Pulmonary artery endothelial cell (primary cell): ENCODE data around the gene SHOX. TPM values are rescaled to one million over a fixed set of nuclear protein-coding genes. Genes with fewer than 3 reads are reported as not detected.

Experiments
- DNase-seq: peaks from one replicate; pipeline ENCODE4 v3.0.0-alpha.2; 2011; ENCODE audit warnings: low read depth, low spot score
- total RNA-seq: library from RNA; depleted of rRNA; stranded (reverse); fragments of >200 nt; gene quantifications from 2 replicates; pipeline ENCODE4 v1.2.3, GENCODE V29; 2014

Gene SHOX
- total RNA-seq, 1 donor from 2014 or later, result not detected

DNA sequence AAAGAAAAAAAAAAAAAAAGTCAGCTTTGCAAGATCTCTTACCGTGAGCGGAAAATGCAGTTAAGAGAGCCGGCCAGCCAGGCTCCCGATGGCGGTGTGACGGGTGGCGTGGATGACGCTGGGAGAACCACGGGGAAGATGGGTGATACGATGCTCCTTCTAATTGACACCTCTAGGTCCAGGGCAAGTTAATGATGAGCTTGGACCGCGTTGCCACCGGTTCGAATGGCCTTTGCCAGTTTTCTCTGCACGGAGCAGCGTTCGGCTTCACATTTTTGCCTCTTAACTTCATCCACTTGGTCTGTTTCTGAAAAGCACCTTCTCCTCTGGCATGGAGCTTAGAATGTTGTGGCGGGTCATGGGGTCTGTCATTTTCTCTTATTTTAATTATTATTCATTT, 33.2 kb downstream of the SHOX start:
- DNase-seq, result no peak

DNA sequence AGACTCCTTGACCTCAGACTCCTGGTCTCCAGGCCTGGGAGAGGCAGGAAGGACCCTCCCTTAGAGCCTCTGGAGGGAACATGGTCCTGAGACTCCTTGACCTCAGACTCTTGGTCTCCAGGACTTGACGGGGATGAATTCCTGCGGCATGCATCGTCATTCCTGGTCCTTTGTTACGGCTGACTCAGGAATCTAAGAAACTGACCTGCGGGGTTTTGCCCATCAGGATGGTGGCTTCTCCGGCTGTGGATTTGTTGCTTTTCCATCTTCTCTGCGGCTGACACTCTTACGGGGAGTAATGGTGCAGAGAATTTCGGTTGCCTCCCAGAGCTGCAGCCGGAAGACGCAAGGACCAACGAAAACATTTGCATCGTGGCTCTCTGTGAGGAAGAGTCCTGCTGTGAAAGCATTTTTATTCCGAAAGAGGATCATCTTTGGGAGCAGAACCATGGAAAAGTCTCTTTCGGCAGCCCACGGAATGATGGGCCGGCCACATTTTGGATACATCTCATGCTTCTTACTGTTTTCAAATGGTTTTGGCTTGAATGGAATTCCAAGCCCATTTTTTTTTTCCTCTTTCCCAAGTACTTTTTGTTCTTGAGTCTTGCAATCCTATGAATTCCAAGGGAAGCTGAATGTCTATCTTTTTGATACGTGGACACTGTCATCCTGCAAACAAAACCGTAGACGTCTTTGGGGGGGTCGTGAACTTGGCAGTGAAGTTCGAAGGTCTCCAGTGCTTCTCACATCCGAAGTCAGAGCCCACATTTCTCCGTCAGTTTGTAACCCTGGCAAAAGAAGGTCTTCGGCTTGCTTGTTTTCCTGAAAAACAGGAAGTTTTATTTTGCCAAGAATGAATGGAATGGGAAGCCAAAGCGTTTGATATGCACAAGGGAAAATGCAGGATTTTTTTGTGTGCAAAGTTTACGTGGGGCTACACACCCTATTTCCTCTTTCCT, 36.5 kb downstream of the SHOX start:
- no peak for DNase-seq

DNA sequence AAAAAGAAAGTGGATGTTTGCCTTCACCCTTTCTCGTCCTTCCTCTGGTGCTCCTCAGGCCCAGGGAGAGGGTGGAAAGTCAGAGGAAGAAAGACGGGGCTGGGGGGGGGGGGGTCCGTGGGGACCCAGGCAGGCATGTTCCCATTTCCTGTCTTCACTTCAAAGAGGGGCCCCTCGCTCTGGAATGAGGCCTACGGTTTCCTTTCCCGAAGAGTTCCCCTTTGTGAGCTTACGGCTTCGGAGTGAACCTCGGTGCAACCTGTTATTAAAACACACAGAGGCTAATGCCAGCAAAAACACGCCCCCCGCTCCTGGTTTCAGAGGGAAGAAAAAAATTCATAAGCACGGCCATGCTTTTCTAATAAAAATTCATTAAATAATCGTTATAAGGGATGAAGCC, 40.1 kb downstream of the SHOX start:
- DNase-seq, result no peak

DNA sequence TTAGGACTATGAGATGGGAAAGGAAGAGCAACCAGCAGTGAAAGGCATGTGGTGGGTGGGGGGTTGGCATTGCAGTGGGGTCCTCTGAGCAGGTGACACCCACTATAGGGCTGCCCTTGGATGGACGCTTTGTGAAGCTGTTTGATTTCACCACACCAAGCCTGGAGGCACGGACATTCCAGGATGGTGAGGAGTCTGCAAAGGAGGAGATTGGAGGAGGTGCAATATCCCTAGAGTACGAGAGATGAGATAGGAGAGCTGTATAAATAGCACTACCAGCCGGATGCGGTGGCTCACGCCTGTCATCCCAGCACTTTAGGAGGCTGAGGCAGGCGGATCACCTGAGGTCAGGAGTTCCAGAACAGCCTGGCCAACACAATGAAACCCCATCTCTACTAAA, 42.3 kb downstream of the SHOX start:
- DNase-seq, result no peak

DNA sequence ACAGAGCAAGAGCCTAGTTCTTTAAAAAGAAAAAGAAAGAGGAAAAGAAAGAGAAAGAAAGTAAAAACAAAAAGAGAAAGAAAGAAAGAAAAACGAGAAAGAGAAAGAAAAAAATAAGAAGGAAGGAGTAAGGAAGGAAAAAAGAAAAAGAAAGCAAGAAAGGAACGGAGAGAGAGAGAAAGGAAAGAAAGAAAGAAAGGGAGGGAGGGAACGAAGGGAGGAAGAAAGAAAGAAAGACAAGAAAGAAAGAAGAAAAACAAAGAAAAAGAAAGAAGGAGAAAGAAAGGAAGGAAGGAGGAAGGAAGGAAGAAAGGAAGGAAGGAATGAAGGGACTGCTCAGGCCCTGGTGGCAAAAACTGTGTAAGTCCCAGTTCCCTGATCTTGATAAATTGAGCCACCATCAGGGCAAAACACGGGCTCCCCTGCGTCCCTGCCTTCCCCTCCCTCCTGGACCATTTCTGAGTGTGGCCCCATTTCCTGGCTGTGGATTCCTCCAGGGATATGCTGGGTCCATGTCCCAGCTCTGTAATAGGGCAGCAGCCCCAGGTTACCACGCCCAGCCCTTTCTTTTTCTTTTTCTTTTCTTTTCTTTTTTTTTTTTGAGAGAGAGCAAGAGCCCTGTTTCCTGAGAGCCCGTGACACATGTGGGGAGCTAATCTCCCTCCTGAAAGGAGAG, 44.8 kb downstream of the SHOX start:
- no peak for DNase-seq

DNA sequence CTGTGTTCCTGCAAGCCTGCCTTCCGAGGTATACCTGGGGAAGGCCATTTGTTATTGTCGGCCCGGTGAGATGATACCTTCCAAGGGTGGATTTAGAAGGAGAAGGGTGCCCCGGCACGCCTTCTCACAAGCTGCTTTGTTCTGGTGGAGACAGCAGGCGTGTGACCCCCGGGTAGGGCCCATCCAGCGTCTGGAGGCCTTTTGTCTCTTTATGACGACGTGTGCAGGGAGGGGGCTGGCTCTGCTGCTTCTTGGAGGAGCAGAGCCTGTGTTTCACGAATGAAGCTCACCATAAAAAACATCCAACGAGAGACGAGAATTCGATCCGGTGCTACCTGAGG, 45.3 kb downstream of the SHOX start:
- no peak for DNase-seq

DNA sequence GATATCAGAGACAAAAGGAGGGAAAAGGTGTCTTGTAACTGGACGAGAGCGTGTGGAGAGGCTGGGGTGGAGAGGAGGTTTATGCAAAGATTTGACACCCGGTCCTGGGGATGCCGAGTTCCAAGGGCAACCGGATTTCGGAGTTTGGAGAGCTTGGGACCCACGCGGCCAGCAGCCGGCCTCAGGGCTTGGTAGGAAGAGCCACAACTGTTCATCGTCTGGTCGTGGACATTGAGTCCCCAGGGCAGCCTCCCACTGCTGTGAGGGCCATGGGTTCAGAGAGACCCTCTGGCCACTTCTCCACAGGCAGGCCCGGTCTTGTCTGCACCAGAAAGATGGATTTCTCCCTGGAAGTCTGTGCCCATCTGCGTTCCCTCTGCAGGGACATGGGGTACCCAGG, 46.8 kb downstream of the SHOX start:
- no peak for DNase-seq

DNA sequence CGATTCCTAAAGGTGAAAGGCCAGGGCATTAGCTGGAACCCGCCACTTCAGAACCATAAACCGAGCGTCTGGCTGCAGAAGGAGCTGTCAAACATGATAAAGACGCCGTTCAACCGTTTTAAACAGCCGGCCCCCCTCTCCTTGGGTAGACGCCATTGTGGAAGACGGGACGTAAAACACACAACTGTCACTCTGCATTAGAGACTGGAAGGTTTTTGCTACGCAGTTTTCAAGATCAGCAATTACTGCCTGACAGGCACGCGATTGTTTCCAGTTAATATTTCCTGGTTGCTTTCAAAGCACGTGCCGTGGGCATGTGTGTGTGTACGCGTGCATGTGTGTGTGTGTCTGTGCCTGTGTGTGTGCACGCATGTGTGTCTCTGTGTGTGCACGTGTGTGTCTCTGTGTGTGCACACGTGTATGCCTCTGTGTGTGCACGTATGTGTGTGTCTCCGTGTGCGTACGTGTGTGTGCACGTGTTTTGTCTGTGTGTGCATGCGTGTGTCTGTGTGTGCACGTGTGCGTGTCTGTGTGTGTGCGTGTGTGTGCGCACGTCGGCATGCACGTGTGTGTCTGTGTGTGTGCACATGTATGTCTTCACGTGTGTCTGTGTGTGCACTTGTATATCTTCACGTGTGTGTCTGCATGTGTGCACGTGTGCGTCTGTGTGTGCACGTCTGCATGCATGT, 48.8 kb downstream of the SHOX start:
- no peak for DNase-seq

DNA sequence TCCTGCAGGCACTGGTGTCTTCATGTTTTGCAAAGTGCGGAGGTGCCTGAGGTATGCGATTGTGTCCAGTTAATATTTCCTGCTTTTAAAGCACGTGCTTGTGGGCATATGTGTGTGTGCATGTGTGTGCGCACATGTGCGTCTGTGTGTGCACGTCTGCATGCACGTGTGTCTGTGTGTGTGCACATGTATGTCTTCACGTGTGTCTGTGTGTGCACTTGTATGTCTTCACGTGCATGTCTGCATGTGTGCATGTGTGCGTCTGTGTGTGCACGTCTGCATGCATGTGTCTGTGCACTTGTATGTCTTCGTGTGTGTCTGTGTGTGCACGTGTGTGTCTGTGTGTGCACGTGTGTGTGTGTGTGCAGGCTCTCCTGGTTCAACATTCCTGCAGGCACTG, 49.5 kb downstream of the SHOX start:
- no peak for DNase-seq

DNA sequence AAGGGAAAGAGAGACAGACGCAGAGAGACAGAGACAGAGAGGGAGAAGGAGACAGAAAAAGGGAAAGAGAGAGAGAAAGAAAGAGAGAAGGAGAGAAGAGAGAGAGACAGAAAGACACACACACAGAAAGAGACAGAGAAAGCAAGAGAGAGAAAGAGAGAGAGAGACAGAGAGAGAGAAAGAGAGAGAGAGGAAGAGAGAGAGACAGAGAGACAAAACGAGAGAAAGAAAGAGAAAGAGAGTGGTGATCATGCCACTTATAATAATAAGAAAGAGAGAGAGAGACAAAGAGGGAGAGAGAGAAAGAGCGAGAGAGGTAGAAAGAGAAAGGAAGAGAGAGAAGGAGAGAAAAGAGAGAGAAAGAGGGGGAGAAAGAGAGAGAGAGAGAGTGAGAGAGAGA, 51.4 kb downstream of the SHOX start:
- DNase-seq, result no peak

DNA sequence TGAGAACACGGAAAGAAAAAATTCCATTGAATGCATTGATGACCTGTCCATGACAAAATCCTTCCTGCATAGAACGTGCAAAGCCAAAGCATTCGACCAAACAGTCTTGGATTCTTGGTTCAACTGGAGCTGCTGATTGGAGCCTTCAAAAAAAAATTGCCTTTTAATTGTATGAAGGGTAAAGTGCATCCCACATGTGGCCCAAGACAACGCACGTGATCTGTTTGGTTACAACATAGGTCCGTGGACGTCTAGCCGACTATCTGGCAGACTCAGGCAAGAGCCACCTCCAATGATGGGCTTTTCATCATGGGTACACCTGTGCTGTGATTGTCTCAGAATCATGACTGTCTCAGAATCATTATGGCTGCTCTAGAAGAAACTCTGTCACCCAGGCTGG, 52.3 kb downstream of the SHOX start:
- no peak for DNase-seq

DNA sequence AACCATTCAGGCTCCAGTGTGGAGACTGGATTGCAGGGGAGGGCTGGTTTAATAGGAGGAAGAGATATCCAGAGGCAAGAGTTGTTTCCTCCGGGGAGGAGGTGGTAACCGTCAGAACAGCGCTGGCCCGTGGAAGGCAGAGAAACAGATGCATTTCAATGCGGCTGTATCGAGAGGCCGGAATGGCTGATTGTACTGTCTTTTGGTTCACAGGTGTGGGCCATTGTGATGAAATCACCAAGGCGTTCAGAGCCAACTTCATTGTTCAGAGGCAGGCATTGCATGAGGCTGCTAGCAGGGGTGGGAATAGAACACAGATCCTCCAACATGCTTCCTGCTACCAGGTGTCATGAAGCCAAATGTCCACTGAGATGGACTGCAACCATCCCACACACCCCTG, 53.0 kb downstream of the SHOX start:
- DNase-seq, result no peak

DNA sequence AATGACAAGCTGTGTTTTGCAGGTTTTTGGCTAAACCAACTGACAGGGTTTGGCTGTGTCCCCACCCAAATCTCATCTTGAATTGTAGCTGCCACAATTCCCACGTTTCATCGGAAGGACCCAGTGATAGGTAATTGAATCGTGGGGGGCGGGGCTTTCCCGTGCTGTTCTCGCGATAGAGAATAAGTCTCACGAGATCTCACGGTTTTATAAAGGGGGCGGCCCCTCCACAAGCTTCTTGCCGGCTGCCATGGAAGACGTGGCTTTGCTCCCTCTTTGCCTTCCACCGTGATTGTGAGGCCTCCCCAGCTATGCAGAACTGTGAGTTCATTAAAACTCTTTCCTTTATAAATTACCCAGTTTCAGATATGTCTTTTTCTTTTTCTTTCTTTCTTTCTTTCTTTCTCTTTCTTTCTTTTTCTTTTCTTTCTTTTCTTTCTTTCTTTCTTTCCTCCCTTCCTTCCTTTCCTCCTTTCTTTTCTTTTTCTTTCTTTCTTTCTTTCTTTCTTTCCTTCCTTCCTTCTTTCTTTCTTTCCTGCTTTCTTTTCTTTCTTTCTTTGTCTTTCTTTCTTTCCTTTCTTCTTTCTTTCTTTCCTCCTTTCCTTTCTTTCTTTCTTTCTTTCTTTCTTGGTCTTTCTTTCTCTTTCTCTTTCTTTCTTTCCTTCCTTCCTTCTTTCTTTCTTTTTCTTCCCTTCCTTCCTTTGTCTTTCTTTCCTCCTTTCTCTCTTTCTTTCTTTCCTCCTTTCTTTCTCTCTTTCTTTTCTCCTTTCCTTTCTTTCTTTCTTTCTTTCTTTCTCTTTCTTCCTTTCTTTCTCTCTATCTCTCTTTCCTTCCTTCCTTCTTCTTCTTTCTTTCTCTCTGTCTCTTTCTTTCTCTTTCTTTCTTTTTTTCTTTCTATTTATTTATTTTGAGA, 54.8 kb downstream of the SHOX start:
- no peak for DNase-seq

DNA sequence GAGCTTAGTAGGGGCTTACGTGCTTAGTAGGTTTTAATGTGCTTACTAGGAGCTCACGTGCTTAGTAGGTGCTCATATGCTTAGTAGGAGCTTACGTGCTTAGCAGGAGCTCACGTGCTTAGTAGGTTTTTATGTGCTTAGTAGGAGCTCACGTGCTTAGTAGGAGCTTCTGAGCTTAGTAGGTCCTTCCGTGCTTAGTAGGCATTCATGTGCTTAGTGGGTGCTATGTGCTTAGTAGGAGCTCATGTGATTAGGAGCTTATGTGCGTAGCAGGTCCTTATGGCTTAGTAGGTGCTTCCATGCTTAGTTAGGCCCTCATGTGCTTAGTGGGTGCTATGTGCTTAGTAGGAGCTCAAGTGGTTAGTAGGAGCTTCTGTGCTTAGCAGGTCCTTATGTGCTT, 59.4 kb downstream of the SHOX start:
- DNase-seq, result no peak

DNA sequence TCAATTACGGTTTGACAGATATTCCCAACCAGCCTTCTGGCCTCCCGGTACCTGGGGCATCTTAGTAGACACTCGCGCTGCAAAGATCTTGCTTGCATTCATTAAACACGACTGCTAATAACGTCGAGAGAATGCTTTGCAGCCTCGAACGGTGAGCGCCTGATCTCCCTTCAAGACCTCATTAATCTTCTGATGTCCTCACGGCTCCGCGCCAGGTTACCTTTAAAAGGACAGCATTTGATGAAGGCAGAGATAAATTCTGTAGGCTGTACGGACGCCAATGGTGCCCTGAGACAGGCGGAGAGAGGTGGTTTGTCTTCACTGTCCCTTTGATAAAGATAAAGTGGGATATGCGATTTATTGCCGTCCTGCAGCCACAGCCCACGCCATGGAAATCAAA, 64.2 kb downstream of the SHOX start:
- no peak for DNase-seq

DNA sequence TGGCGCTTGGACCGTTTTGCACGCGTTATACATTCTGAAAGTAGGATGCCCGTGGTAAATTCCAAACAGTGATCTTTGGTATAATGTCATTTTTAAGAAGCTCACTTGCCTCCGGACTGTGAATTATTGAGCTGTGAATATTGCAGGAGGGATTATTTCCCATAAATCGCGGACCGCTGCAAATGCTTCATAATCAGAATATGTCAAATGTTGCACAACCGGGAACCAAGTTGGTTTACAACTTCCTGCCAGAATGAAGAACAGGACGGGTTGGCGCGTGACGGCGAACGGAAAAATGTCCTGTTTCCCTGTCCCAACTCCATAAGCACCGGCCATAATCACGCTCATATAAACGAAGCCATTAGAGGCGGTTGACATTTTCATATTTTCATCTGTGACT, 67.6 kb downstream of the SHOX start:
- no peak for DNase-seq

DNA sequence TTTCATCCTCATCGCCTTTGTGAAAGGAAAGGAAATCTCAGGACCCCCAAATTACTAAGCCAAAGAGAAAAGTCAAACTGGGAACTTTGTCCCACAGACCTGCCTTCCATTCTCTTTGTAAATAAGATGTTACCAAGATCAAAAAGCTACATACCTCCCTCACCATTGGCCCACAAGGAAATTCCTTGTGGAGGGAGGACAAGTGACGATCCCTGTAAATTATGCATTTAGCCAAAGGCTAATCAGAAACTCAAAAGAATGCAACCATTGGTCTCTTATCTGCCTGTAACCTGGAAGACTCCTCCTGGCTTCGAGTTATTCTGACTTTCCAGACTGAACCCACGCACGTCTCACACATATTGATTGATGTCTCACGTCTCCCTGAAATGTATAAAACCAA, 70.3 kb downstream of the SHOX start:
- DNase-seq, result no peak

DNA sequence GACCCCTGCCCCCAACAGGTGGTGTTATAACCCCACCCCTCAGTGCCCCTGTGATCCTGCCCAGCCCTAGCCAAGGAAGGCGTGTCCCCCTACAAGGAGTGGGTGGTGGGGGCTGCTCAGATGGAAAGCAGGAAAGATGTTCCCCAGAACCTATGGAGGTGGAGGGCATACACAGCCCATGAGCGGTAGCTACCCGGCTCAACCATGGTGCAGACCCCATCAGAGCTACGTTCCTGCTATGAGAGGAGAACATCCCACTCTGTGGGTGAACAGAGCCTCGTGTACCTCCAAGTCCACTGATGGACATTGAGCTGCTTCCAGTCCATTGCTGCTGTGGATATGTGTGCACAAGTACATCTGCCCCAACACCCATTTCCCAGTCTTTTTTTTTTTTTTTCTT, 71.1 kb downstream of the SHOX start:
- no peak for DNase-seq

DNA sequence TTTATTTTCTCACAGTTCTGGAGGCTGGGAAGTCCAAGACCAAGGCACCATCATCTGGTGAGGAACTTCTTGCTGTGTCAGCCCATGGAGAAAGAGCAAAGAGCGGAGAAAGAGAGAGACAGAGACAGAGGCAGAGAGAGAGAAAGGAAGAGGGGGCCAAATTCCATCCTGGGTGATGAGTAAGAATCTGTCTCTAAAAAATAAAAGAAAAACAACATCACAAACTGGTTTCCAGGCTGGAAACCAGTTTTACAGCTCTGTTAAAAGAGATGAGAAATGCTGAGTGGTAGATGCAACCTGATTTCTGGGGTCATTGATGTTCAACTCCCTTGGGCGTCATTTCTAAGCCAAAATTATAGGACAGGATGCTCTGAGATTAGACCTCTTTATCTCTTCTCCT, 72.9 kb downstream of the SHOX start:
- DNase-seq, result no peak

DNA sequence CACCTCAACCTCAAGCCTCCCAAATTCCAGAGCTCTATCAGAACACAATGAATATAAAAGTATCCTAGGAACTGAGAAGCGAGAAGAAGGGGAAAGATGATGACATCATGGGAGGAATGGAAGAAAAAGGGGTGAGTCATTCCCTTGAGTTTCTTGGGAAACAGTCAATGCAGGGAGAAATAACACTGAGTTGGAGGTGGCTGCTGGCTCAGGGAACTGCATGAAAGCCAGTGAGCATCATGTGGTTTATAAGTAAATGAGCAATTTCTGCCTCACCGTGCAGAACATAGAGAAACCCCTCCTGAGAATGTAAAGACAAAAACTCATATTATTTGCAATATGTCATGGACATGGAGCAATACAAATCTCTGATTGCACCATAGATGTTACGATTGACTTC, 73.3 kb downstream of the SHOX start:
- no peak for DNase-seq
